Esophagus (tissue), 2 donors: Measurements from ENCODE around the gene CEL. TPM values are rescaled to one million over a fixed set of nuclear protein-coding genes. Genes with fewer than 3 reads are reported as not detected.

ENCODE experiments used
- H3K27ac ChIP-seq, 2 donors: one replicate each; pipeline ENCODE4 v1.5.1; 2013; ENCODE audit warnings: low read depth in 2 of 2, mild to moderate bottlenecking in 2 of 2, inconsistent platforms in 1 of 2, low read length in 1 of 2, moderate library complexity in 1 of 2
- H3K27me3 ChIP-seq, 2 donors: one replicate each; pipeline ENCODE4 v1.6.1; 2013; ENCODE audit warnings: low read length in 2 of 2, control low read depth in 1 of 2, mild to moderate bottlenecking in 1 of 2; ENCODE audit not compliant: insufficient read depth in 2 of 2, control insufficient read depth in 1 of 2
- H3K36me3 ChIP-seq, 2 donors: one replicate each; pipeline ENCODE4 v1.6.1; 2013; ENCODE audit warnings: low read length in 1 of 2; ENCODE audit not compliant: control insufficient read depth in 2 of 2, insufficient read depth in 2 of 2
- H3K4me1 ChIP-seq, 2 donors: one replicate each; pipeline ENCODE4 v1.6.1; 2013; ENCODE audit warnings: low read length in 1 of 2; ENCODE audit not compliant: control insufficient read depth in 2 of 2, insufficient read depth in 2 of 2
- H3K4me3 ChIP-seq, 2 donors: one replicate each; pipeline ENCODE4 v1.5.1; 2013; ENCODE audit warnings: low read length in 2 of 2, mild to moderate bottlenecking in 2 of 2, low read depth in 1 of 2, moderate library complexity in 1 of 2
- H3K9me3 ChIP-seq, 2 donors: one replicate each; pipeline ENCODE4 v1.6.1; 2013; ENCODE audit warnings: mild to moderate bottlenecking in 2 of 2, low read depth in 1 of 2, low read length in 1 of 2, moderate library complexity in 1 of 2; ENCODE audit not compliant: control insufficient read depth in 2 of 2, insufficient read depth in 1 of 2
- WGBS, 2 donors: extraction: QIAGEN DNeasy Blood & Tissue Kit; methylation state at CpG; one replicate each; pipeline ENCODE4 v1.1.7; 2013; 5-methylcytosine and 5-hydroxymethylcytosine counted together
- polyA plus RNA-seq, 2 donors: library from polyadenylated mRNA; stranded (reverse); fragments of 200-250 nt; gene quantifications; one replicate each; pipeline ENCODE4 v1.2.3, GENCODE V29; 2013
- donor health status: healthy with polysubstance abuse.
- donor health status: Bipolar disorder and iron deficiency.

CEL gene
- polyA plus RNA-seq, 2 donors: 2.1 to 3.3 TPM

- no peak overlapping the region for H3K4me3 ChIP-seq
- H3K9me3 ChIP-seq: peaks cover 0 to 10% of the 10 kb centered on the region in 2 donors
- no peaks in the 10 kb centered on the region for H3K4me1 ChIP-seq
- no peaks in the 10 kb centered on the region for H3K27me3 ChIP-seq
- peaks cover 39 to 59% of the 10 kb centered on the region in 2 donors for H3K36me3 ChIP-seq
- WGBS, 2 donors: 90 to 94% methylated on average over 5 of the region's 5 CpGs
- no peak overlapping the region for H3K27ac ChIP-seq
Measured at GRCh38 chr9:133098871-133099270, 37.1 kb downstream of the CEL start.

- Histone ChIP-seq H3K27ac (no peak overlapping the region), H3K9me3 (peaks cover 0 to 10% of the 10 kb centered on the region in 2 donors), H3K4me3 (no peak overlapping the region), H3K27me3 (no peaks in the 10 kb centered on the region), H3K36me3 (peaks cover 39 to 65% of the 10 kb centered on the region in 2 donors), H3K4me1 (no peaks in the 10 kb centered on the region)
- 96 to 97% methylated on average over 12 of the region's 12 CpGs for WGBS, 2 donors
Measured at GRCh38 chr9:133099726-133100505, 38.1 kb downstream of the CEL start.

GRCh38 chr9:133100506-133101355 lies 39.0 kb downstream of the CEL start:
- WGBS, 2 donors: 87 to 92% methylated on average over 13 of the region's 13 CpGs
- no peaks in the 10 kb centered on the region for H3K4me1 ChIP-seq
- H3K36me3 ChIP-seq: peaks cover 39 to 71% of the 10 kb centered on the region in 2 donors
- H3K9me3 ChIP-seq: peaks cover 0 to 10% of the 10 kb centered on the region in 2 donors
- no peak overlapping the region for H3K4me3 ChIP-seq
- H3K27me3 ChIP-seq: no peaks in the 10 kb centered on the region
- no peak overlapping the region for H3K27ac ChIP-seq

- Histone ChIP-seq H3K9me3 (peaks cover 0 to 10% of the 10 kb centered on the region in 2 donors), H3K27ac (no peak overlapping the region), H3K36me3 (peaks cover 44 to 78% of the 10 kb centered on the region in 2 donors), H3K4me1 (no peaks in the 10 kb centered on the region), H3K27me3 (no peaks in the 10 kb centered on the region), H3K4me3 (no peak overlapping the region)
- WGBS, 2 donors: 95 to 96% methylated on average over 32 of the region's 32 CpGs
Measured at GRCh38 chr9:133101356-133102189, 39.8 kb downstream of the CEL start.

GRCh38 chr9:133102190-133103021 lies 40.6 kb downstream of the CEL start:
- Histone ChIP-seq H3K27ac (no peak overlapping the region), H3K9me3 (peaks cover 0 to 10% of the 10 kb centered on the region in 2 donors), H3K27me3 (no peaks in the 10 kb centered on the region), H3K4me3 (no peak overlapping the region), H3K4me1 (no peaks in the 10 kb centered on the region), H3K36me3 (peaks cover 49 to 82% of the 10 kb centered on the region in 2 donors)
- WGBS, 2 donors: 93% methylated on average over 18 to 21 of the region's 21 CpGs

- no peak overlapping the region for H3K4me3 ChIP-seq
- no peaks in the 10 kb centered on the region for H3K4me1 ChIP-seq
- peaks cover 0 to 3% of the 10 kb centered on the region in 2 donors for H3K9me3 ChIP-seq
- peak overlapping the region in 1 of 2 donors; percentile 56 for H3K27ac ChIP-seq
- no peaks in the 10 kb centered on the region for H3K27me3 ChIP-seq
- WGBS, 2 donors: 41 to 46% methylated on average over 14 of the region's 14 CpGs
- peaks cover 52 to 84% of the 10 kb centered on the region in 2 donors for H3K36me3 ChIP-seq
Measured at GRCh38 chr9:133103183-133103986, 41.6 kb downstream of the CEL start.

- H3K4me1 ChIP-seq: no peaks in the 10 kb centered on the region
- H3K4me3 ChIP-seq: no peak overlapping the region
- H3K9me3 ChIP-seq: no peaks in the 10 kb centered on the region
- no peaks in the 10 kb centered on the region for H3K27me3 ChIP-seq
- peaks cover 53 to 84% of the 10 kb centered on the region in 2 donors for H3K36me3 ChIP-seq
- H3K27ac ChIP-seq: peak overlapping the region in 1 of 2 donors; percentile 56
- WGBS, 2 donors: 75 to 84% methylated on average over 12 of the region's 12 CpGs
Measured at GRCh38 chr9:133103987-133104505, 42.3 kb downstream of the CEL start.
